HG03558 (cell line): ENCODE data around the gene ANAPC10.

Source experiments
- ATAC-seq: cut with Tn5 transposase; IDR thresholded peaks from one replicate; pipeline ENCODE4 v1.9.1; 2021; ENCODE audit warnings: moderate number of reproducible peaks; ENCODE audit not compliant: unreplicated experiment; ENCODE audit errors: extremely low read depth

The ANAPC10 gene

DNA sequence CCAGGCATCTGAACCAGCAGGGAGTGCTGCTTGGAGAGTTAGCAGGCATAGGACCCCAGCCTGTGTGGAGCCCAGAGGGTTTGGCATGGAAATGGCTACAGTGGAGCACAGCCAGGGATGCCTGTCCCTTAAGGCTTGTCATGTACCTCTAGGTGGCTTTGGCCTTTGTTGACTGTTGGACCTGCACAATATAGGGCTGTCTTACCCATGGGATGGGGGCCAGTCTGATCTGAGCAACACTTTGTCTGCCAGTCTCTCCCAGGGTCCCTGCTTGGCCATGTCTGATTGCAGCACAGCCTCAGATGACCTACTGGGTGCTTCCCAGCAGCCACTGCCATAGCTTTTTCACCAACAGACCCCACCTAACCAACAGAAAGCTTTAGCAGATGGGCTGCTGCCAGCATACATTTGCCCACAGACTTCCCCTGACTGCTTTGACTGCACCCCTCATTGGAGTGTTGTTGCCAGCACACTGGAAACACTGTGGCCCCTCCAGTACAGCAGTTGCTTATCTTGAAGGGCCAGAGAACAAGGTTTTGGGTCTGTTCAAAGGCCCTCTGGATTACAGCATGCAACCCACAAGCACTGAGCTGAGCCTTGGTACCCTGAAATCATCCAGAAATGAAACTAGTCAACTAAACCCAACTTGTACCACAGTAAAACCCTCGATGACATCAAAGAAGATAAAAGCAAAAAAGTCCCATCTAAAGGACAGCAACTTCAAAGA, 22.1 kb downstream of the ANAPC10 start:
- no peak for ATAC-seq

DNA sequence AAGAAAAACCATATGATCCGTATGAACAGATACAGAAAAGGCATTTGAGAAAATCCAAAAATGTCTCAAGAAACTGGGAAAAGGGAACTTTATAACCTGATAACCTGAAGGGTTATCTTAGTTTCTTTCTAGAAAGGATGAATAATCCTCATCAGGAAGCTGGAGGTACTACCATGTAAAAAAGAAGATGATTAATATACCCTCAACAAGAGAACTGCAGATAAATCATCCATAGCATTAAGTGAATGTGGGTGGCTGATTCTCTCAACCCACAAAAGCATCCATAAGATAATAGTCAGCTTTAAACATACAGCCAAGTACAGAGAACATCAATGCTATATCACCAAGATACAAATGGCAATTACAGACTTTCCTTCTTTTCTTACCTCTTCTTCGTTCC, 26.4 kb downstream of the ANAPC10 start:
- ATAC-seq: no peak

DNA sequence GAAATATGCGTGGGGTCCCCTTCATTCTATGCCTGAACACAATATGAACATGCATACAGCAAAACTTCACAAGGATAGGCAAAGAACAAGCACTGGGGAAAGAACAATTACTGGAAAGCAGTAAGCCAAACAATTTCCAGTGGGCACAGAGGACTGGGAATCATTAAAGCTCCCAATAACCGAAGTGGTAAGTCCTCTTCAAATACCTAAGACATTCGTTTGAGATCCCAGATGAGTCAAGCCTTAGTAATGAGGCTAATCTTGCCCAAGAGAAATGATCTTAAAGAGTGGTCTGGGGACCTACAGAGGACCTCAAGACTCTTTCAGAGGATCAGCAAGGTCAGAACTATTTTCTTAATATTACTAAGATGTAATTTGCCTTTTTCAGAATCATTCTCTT, 28.6 kb downstream of the ANAPC10 start:
- no peak for ATAC-seq

- no peak for ATAC-seq
Measured at GRCh38 chr4:145066063-145066501, 31.9 kb downstream of the ANAPC10 start.

GRCh38 chr4:145061318-145061920, 36.6 kb downstream of the ANAPC10 start:
- ATAC-seq: peak; percentile 46

DNA sequence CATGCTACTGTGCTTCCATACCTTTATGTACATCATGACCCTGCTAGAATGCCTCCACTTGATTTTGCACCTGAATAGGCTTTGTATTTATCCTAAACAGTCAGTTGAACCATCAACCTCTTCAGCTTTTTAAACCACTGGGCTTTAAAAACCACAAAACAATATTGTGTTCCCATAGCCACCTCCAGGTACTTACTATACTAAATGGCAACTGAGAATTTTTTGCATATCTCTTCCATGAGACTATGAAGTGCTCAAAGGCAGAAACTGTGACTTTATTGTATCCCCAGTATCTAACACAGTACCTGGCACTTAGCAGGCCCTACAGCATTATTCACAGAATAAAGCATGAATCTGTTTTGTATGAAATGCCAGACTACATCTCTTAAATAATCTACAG, 39.7 kb downstream of the ANAPC10 start:
- ATAC-seq: no peak

GRCh38 chr4:145056325-145057130, 41.5 kb downstream of the ANAPC10 start:
- ATAC-seq: no peak

- no peak for ATAC-seq
Measured at GRCh38 chr4:145055533-145056257, 42.3 kb downstream of the ANAPC10 start.

DNA sequence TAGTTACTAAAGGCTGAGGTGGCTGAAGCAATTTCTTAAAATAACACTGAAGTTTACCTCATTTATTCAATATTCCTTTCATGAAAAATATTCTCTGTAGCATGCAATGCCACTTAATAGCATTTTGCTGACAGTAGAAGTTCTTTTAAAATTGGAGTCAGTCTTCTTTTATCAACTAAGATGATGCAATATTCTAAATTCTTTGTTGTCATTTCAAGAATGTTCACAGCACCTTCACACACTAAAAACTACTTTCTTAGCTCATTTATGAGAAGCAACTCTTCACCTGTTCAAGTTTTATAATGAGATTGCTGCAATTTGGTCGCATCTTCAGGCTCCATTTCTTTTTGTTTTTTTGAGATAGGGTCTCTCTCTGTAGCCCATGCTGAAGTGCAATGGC, 48.8 kb downstream of the ANAPC10 start:
- no peak for ATAC-seq

- ATAC-seq: no peak
Measured at GRCh38 chr4:145048817-145049216, 49.2 kb downstream of the ANAPC10 start.

- ATAC-seq: no peak
Measured at GRCh38 chr4:145047151-145047550, 50.8 kb downstream of the ANAPC10 start.

GRCh38 chr4:145045180-145045579, 52.8 kb downstream of the ANAPC10 start:
- no peak for ATAC-seq

- ATAC-seq: no peak
Measured at GRCh38 chr4:145044341-145044740, 53.7 kb downstream of the ANAPC10 start.

GRCh38 chr4:145043306-145043705, 54.7 kb downstream of the ANAPC10 start:
- ATAC-seq: no peak

- ATAC-seq: no peak
Measured at GRCh38 chr4:145042601-145043285, 55.3 kb downstream of the ANAPC10 start.

GRCh38 chr4:145041378-145041777, 56.6 kb downstream of the ANAPC10 start:
- peak; percentile 83 for ATAC-seq

GRCh38 chr4:145035494-145036136, 62.4 kb downstream of the ANAPC10 start:
- ATAC-seq: no peak

DNA sequence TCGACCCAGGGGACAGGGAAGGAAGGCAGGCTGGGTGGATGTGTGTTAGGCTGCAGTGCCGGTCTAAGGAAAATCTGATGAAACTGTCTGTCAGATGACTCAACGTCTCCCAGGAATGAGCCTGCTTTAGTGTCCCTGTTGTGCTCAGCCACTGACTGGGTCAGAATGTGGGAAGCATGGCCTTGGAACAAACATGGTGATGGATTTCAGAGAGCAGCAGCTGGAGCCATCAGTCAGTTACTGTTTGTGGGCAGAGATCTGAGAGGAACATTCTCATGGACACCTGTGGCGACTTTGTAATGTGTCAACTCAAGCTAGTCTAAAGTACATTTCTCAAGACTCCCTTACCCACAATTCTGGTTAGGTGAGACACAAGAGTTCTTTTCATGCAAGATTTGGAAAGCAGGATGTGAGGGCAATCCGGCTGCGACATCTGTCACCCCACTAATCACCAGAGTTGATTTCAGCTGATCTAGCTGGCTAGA, 63.2 kb downstream of the ANAPC10 start:
- no peak for ATAC-seq

GRCh38 chr4:145019346-145019745, 78.7 kb downstream of the ANAPC10 start:
- ATAC-seq: no peak
